GM10248 (cell line): ENCODE measurements around the gene CNBD2.
"Not testable (repeated sequence)": the region's sequence is repeated elsewhere in the genome, so short reads cannot be mapped to it uniquely, and the experiment has no call there.

Experiments
- CTCF ChIA-PET: fragments of 300-600 bp; sonication (Branson Sonifier 250); formaldehyde crosslinking; extraction: SDS; loops from one replicate; lab custom pipeline; 2021; ENCODE audit warnings: antibody characterized with exemption; lab: Yijun Ruan, JAX
- POLR2A ChIA-PET: fragments of 350-650 bp; sonication (Branson Sonifier 250); formaldehyde crosslinking; extraction: SDS; loops from one replicate; lab custom pipeline; 2020; ENCODE audit warnings: antibody characterized with exemption; lab: Yijun Ruan, JAX
- DNase-seq: peaks from one replicate; pipeline ENCODE4 v3.0.0; 2012; ENCODE audit errors: extremely low spot score
- CTCF ChIP-seq: IDR thresholded peaks from 2 replicates; pipeline ENCODE4 v1.5.1; 2012; ENCODE audit warnings: mild to moderate bottlenecking, low read depth; ENCODE audit errors: extremely low read depth, missing control alignments, control extremely low read depth

CNBD2 gene

GRCh38 chr20:36010076-36010475 is 41.7 kb downstream of the CNBD2 start:
- TF ChIP-seq CTCF: no peak
- ChIA-PET POLR2A (no interaction called here), CTCF (interaction anchor here (1.2 to 6.7 kb wide), 4 partner anchors 9 to 135 kb away, joined by 3 to 56 read pairs (median 7); no protein-coding TSS in a partner anchor)
- no peak for DNase-seq

- ChIA-PET CTCF (interaction anchor here (0.7 to 6.7 kb wide), 4 partner anchors 18 to 146 kb away, joined by 3 to 56 read pairs (median 6); no protein-coding TSS in a partner anchor), POLR2A (no interaction called here)
- DNase-seq: no peak
- TF ChIP-seq CTCF: no peak
These were observed 42.4 kb downstream of the CNBD2 start for GRCh38 chr20:36010825-36011224.

- ChIA-PET CTCF (interaction anchor here (1.2 to 1.7 kb wide), 2 partner anchors 9 to 21 kb away, joined by 3 to 4 read pairs; no protein-coding TSS in a partner anchor), POLR2A (no interaction called here)
- no peak for TF ChIP-seq CTCF
- no peak for DNase-seq
These were observed 47.5 kb downstream of the CNBD2 start for GRCh38 chr20:36015806-36016403.

GRCh38 chr20:36017048-36017951 is 48.9 kb downstream of the CNBD2 start:
- ChIA-PET CTCF (interaction anchor here (0.6 to 1.7 kb wide), 8 partner anchors 8 to 121 kb away, joined by 3 to 6 read pairs (median 3); no protein-coding TSS in a partner anchor), POLR2A (no interaction called here)
- no peak for DNase-seq
- TF ChIP-seq CTCF: no peak

- ChIA-PET POLR2A (no interaction called here), CTCF (interaction anchor here (0.8 to 1.3 kb wide), 7 partner anchors 9 to 181 kb away, joined by 3 to 8 read pairs (median 3); partner anchors contain the start of gene SCAND1)
- DNase-seq: no peak
- TF ChIP-seq CTCF: no peak
These were observed 50.0 kb downstream of the CNBD2 start for GRCh38 chr20:36018208-36018988.

- POLR2A ChIA-PET, DNase-seq: not testable (repeated sequence)
- CTCF ChIA-PET: interaction anchor here (1.8 kb wide), 1 partner anchor 33 kb away, joined by 5 read pairs; no protein-coding TSS in a partner anchor
These were observed 57.7 kb downstream of the CNBD2 start for GRCh38 chr20:36026131-36026530.
